ENCODE measurements around the gene ZEB2.

Gene ZEB2

GRCh38 chr2:144528108-144528507, 8.2 kb upstream of the ZEB2 start:
- DNase-seq = no peak

- no peak for DNase-seq
Measured at GRCh38 chr2:144526831-144527230, 6.9 kb upstream of the ZEB2 start.

- no peak for DNase-seq
Measured at GRCh38 chr2:144524118-144525009, 4.4 kb upstream of the ZEB2 start.

- no peak for DNase-seq
Measured at GRCh38 chr2:144523596-144524117, 3.7 kb upstream of the ZEB2 start.

- DNase-seq = no peak
Measured at GRCh38 chr2:144522897-144523595, 3.1 kb upstream of the ZEB2 start.

GRCh38 chr2:144522176-144522896, 2.4 kb upstream of the ZEB2 start:
- DNase-seq = no peak

GRCh38 chr2:144521686-144522085, 1.8 kb upstream of the ZEB2 start:
- no peak for DNase-seq

GRCh38 chr2:144520756-144521487, 1.0 kb upstream of the ZEB2 start:
- DNase-seq = no peak

- DNase-seq = no peak
Measured at GRCh38 chr2:144519597-144519933, 354 bp downstream of the ZEB2 start.

- DNase-seq = no peak
Measured at GRCh38 chr2:144518748-144519596, 947 bp downstream of the ZEB2 start.

- no peak for DNase-seq
Measured at GRCh38 chr2:144517866-144518747, 1.8 kb downstream of the ZEB2 start.

- peak; percentile 24 for DNase-seq
Measured at GRCh38 chr2:144516981-144517865, 2.7 kb downstream of the ZEB2 start.

- DNase-seq = no peak
Measured at GRCh38 chr2:144516411-144516980, 3.4 kb downstream of the ZEB2 start.

GRCh38 chr2:144515696-144516410, 4.1 kb downstream of the ZEB2 start:
- DNase-seq = no peak

GRCh38 chr2:144515099-144515695, 4.7 kb downstream of the ZEB2 start:
- no peak for DNase-seq

- DNase-seq = no peak
Measured at GRCh38 chr2:144514616-144515091, 5.3 kb downstream of the ZEB2 start.

- no peak for DNase-seq
Measured at GRCh38 chr2:144513388-144514101, 6.4 kb downstream of the ZEB2 start.
